ENCODE measurements around the gene DAO.

Gene DAO

GRCh38 chr12:108928695-108929094 is 48.8 kb downstream of the DAO start:
- DNase-seq, result no peak

DNA sequence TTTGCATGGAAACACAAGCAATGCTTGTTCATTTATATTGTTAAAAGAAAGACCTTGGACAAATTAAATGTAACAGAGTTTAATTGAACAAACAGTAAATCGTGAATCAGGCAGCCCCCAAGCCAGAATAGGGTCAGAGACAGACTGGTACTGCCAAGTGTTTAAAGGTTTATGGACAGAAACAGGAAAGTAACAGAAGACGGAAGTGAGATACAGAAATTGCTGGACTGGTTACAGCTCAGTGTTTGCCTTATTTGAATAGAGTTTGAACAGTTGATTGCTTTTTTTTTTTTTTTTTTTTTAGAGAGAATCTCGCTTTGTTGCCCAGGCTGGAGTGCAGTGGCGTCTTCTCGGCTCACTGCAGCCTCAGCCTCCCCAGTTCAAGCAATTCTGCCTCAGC is 50.3 kb downstream of the DAO start:
- DNase-seq, result no peak

- DNase-seq, result no peak
Observed at GRCh38 chr12:108930756-108931155, 50.9 kb downstream of the DAO start.

GRCh38 chr12:108933949-108934348 is 54.1 kb downstream of the DAO start:
- DNase-seq, result no peak

DNA sequence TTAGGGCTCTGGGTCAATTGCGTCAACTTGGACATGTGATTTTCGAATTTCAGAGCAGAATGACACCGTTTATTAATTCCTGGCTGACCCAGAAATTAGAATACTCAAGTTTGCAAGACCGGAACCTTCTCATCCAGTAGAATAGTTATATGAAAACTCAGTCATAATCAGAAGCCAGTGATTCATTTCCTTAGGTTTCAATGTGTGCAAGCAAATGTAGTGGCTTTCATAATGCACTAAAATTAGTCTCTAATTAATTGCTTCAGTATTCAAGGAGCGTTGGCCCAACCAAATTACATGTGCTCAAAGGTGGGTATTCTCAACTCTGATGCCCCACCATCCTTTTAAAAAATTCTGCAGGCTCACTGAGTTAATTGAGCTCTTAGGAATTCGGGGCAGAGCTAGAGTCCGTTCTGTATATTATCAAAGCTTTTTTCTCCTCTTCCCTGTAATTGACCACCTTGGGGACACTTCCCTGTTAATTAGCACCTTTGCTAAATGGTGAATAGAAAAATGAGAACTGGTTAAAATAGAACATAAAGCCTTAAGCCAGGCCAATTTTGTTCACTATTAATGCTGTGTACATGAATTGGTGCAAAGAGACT is 55.4 kb downstream of the DAO start:
- DNase-seq, result no peak

DNA sequence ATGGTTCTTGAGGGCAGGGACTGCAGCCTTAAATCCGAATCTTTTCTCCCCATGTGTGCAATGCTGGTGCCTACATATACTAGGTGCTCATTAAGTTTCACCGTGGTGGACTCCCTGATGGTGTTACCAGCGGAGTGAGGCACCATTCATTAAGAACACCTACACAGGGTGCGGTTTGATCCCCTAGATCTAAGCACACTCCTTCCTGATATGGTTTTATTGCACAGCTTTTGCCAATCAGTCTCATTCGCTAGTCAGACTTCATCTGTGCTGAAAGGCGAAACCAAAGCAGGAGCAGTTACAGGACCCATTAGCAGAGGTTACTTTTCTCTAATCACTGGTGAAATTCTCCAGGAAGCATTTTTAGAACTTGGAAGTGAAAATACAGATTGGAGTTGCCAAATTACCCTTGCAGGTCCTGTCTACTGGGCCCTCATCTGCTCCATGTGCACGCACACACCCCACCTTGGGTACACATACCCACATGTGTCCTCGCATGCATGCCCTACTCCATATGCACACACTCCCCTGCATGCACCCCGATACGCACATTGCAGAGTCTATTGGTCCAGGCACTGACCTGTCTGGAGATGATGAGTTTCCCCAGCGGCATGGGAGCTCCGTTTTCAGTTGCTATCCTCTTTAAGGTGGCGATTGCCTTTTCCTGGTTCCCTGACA is 58.5 kb downstream of the DAO start:
- no peak for DNase-seq

- no peak for DNase-seq
Observed at GRCh38 chr12:108939594-108939993, 59.7 kb downstream of the DAO start.

DNA sequence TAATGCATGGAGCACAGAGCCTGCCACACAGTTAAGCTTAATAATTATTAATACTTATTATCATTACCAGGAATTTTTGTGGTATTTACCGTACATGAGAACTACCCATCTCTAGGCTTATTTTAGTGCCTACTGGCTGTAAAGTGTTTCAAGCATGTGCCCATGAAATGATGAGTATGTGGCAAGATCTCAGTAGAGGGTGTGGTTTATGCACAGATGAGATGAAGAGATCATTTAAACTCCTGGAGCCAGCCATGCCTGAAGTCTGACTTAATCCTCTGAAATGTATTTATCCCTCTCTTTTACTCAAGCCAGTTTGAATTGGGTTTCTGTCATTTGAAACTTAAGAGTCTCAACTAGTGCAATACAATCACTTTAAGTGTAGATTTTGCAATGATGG is 60.2 kb downstream of the DAO start:
- no peak for DNase-seq

- no peak for DNase-seq
Observed at GRCh38 chr12:108947097-108947496, 67.2 kb downstream of the DAO start.

DNA sequence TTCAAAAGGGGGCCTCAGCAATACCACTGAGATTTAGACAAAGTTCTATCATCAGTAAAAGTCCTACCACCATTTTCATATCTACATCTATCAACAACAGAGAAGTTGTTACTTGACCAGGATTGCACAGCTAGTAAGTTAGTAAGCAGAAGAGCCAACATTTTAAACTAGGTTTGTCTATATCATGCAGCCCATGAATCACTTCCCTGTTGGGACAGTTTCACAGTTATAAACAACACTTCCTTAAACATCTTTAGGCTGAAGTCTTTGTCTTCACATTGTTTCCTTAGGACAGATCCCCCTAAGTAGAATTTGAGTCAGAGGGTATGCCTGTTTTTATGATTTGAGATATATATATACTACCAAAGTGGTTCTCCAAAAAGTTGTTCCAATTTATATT is 68.5 kb downstream of the DAO start:
- no peak for DNase-seq

GRCh38 chr12:108949976-108950375 is 70.1 kb downstream of the DAO start:
- no peak for DNase-seq
